Activated naive CD4-positive, alpha-beta T cell treated with Interleukin-2 at 50 U/mL for 16 hours (primary cell): Measurements from ENCODE around the gene SLC4A8.
"Not testable (repeated sequence)": the region's sequence is repeated elsewhere in the genome, so short reads cannot be mapped to it uniquely, and the experiment has no call there.

Experiments used
- DNase-seq: peaks from one replicate; pipeline ENCODE4 v3.0.0-alpha.2; 2020

The SLC4A8 gene

GRCh38 chr12:51482929-51483697 is 58.5 kb downstream of the SLC4A8 start:
- peak; percentile 14 for DNase-seq

GRCh38 chr12:51484119-51484518 is 59.5 kb downstream of the SLC4A8 start:
- DNase-seq = no peak

- no peak for DNase-seq
These were observed 63.6 kb downstream of the SLC4A8 start for GRCh38 chr12:51488281-51488680.

- no peak for DNase-seq
These were observed 68.7 kb downstream of the SLC4A8 start for GRCh38 chr12:51493281-51493680.

- DNase-seq = no peak
These were observed 72.3 kb downstream of the SLC4A8 start for GRCh38 chr12:51496895-51497294.

- no peak for DNase-seq
These were observed 80.2 kb downstream of the SLC4A8 start for GRCh38 chr12:51504851-51505250.

- DNase-seq = no peak
These were observed 80.9 kb downstream of the SLC4A8 start for GRCh38 chr12:51505360-51506105.

- no peak for DNase-seq
These were observed 82.5 kb downstream of the SLC4A8 start for GRCh38 chr12:51507178-51507577.

- no peak for DNase-seq
These were observed 83.7 kb downstream of the SLC4A8 start for GRCh38 chr12:51508285-51508684.

- no peak for DNase-seq
These were observed 87.1 kb downstream of the SLC4A8 start for GRCh38 chr12:51511546-51512260.

- DNase-seq = no peak
These were observed 87.8 kb downstream of the SLC4A8 start for GRCh38 chr12:51512438-51512837.

GRCh38 chr12:51515037-51515436 is 90.4 kb downstream of the SLC4A8 start:
- not testable (repeated sequence) for DNase-seq

GRCh38 chr12:51517316-51517715 is 92.7 kb downstream of the SLC4A8 start:
- DNase-seq = no peak

- DNase-seq = no peak
These were observed 93.2 kb downstream of the SLC4A8 start for GRCh38 chr12:51517800-51518199.

GRCh38 chr12:51519755-51520154 is 95.1 kb downstream of the SLC4A8 start:
- DNase-seq = no peak

- DNase-seq = no peak
These were observed 96.1 kb downstream of the SLC4A8 start for GRCh38 chr12:51520576-51521325.

- no peak for DNase-seq
These were observed 97.1 kb downstream of the SLC4A8 start for GRCh38 chr12:51521554-51522276.

- no peak for DNase-seq
These were observed 98.1 kb downstream of the SLC4A8 start for GRCh38 chr12:51522696-51523095.

GRCh38 chr12:51524386-51524901 is 99.8 kb downstream of the SLC4A8 start:
- no peak for DNase-seq

GRCh38 chr12:51525518-51525917 is 100.9 kb downstream of the SLC4A8 start:
- DNase-seq = no peak

GRCh38 chr12:51527966-51528365 is 103.3 kb downstream of the SLC4A8 start:
- DNase-seq = no peak
